Limb (tissue), 2 donors: ENCODE results near the gene KIF18A.
A peak's percentile ranks its signal among the peaks of the same experiment; 100 is the strongest.
"Not testable (repeated sequence)": the region's sequence is repeated elsewhere in the genome, so short reads cannot be mapped to it uniquely, and the experiment has no call there.

Experiments
- DNase-seq, 2 donors: peaks; one replicate each; pipeline ENCODE4 v3.0.0-alpha.2; 2016; ENCODE audit errors: extremely low spot score in 2 of 2

Gene KIF18A

DNA sequence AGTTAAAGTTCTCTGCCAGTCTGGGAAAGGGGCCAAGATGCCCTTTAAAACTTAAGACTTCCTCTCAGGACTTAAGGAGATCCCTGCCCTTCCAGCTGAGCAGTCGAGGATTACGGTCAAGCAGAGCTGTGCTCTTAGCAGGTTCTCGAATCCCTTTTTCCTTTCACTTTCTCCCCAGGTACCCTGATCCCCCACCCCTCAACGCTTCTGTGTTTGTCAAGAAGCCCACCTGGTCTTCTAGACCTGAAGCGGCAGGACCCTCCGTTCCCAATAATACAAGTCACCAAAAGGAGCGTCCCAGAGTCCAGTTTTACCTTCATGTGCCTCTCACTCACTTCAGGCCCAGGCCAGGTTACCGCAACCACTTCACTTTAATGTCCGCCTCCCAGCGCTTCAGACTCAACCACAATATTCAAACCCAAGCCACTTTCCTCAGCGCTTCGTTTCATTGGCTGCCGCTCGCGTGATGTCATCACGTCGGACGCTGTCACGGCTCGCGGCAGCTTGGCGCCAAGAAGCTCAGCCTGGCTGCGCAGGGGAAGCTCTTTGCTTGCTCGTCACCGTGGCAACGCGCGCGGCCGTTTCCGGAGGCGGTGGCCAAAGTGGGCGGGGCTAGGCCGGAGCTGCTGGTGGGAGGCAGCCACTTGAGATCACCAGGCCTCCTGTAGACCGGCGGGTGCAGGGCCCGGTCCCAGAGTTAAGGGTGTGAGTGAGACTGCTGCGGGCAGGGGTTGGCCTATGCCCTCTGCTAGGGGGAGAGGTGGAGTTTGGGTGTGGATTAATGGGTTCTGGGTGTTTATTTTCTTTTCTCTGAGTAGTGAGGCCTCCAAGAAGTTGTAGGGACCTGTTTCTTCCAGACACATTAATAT lies at the start of gene KIF18A, which contains the start of gene METTL15:
Gene KIF18A (minus strand): TSS at position 407 of the 869 bp plus-strand sequence. CDS start 10,209 bp downstream, outside the sequence.
Gene METTL15 (plus strand): TSS at position 639 of the 869 bp plus-strand sequence. CDS start 4,947 bp downstream, outside the sequence.
- DNase-seq = peak; percentile 98 to 100

DNA sequence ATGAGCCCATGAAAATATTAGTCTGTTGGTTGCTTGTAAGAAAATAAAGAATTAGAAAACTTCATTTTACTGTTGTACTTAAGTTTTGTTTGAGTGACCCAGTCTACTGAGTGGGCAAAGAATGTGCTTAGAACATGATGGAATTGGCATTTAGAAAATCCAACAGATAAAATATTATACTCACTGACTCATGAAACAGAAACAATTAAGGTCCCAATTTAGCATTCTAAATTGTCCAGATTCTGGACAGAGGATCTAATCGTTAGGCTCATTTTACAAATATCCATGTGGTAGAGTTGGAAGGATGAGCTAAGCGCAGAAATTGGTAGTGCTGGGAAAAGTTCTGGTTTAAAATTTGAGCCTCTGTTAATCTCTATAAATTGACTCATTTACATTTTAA lies 45.6 kb upstream of the KIF18A start:
- DNase-seq = no peak

DNA sequence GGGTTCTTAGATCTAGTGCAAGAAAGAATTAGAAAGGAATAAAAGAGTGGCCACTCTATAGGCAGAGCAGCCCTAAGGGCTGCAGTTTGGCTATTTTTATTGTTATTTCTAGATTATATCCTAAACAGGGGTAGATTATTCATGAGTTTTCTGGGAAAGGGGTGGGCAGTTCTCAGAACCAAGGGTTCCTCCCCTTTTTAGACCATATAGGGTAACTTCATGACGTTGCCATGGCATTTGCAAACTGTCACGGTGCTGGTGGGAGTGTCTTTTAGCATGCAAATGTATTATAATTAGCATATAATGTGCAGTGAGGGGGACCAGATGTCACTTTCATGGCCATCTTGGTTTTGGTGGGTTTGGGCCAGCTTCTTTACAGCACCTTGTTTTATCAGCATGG lies 44.8 kb upstream of the KIF18A start:
- no peak for DNase-seq

DNA sequence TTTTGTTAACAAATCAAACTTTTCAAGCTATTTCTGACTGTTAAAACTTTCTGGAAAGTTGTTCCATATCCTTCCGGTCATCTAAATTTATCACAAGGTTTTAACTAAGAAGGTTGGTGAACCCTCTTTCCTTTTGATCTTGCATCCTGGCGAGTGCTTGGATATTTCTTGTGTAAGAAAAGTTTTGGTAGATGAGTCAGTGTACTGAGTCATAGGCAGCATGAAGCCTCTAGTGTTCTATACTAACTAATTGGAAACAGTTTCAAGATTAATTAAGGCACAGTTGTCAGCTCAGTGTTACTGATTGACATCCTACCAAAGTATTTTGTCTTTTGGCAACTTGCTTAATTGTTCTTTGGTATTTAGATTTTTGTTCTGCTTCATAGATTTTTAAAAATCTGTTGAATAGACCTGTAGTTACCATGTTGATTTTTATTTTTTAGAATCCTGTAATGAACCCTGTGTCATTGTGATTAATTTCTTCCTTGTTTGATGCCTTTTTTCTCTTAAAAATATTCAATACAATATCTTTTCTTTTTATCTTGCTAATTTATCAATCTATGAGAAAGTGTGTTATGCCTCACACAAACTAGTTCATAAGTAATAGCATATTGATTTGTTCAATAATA lies 38.3 kb upstream of the KIF18A start:
- no peak for DNase-seq

DNA sequence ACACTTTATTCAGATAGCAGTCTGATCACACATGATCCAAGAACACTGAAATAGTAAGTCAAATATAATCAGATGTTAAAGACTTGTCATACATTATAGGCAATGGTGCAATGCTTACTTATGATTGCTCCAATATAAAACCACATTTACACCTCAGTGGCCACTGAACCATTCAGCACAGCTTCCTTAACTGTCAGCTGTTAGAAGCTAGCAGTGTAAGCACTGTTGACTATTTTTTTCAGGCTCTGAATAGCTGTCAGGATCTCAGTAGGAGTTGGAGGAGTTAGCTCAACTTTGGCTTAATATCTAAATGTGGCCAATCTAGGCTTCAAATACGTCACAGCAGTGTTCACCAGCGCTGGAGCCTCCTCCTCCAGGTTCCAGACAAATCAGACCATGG lies 36.9 kb upstream of the KIF18A start:
- no peak for DNase-seq

DNA sequence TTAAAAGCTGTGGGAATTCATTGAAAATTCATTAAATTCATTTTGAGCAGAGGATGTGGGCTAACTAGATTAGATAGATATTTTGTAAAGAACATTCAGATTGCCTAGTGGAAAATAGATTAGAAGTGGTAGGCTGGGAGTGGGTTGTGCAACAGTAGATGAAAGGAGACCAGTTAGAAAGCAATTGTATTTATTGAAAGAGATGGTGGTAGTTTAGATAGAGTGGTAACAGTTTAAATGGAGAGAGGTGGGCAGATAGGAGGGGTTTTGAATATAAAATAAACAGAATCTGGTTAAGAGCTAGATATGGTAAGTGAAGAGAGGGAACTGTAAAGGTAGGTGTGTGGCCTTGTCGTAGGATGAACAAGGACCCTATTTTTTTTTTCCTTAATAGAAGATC lies 34.8 kb upstream of the KIF18A start:
- DNase-seq = no peak

DNA sequence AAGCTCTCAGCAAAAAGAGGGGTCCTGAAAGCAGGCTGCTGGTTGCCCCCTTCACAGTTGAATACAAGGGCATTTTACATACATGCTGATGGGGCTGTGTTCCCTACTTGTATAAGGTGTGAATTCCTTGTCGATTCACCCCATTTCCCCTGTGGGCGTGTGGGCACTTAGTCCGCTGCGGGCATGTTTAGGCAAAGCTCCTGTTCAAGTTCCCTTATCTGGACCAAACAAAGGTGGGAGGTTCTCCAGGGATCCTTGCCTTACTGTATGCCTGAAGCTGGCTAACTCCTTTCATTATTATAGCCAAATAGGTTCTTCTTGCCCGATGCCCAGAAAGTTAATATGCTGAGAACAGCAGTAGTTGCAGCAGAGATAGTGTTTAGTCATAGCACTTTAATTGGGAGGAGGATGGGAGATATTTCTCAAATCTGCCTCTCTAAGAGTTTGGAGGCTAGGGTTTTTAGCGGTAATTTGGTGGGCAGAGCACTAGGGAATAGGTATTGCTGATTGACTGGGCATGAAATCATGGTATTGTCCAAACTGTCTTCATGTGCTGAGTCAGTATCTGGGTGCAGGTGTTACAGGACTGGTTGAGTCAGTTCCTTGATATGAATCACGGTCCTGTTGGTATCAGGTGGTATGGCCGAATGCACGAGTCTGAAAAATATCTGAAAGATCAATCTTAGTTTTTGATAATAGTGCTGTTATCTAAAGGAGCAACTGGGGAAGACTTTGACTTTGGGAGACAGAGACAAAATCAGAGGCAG lies 32.9 kb upstream of the KIF18A start:
- no peak for DNase-seq

DNA sequence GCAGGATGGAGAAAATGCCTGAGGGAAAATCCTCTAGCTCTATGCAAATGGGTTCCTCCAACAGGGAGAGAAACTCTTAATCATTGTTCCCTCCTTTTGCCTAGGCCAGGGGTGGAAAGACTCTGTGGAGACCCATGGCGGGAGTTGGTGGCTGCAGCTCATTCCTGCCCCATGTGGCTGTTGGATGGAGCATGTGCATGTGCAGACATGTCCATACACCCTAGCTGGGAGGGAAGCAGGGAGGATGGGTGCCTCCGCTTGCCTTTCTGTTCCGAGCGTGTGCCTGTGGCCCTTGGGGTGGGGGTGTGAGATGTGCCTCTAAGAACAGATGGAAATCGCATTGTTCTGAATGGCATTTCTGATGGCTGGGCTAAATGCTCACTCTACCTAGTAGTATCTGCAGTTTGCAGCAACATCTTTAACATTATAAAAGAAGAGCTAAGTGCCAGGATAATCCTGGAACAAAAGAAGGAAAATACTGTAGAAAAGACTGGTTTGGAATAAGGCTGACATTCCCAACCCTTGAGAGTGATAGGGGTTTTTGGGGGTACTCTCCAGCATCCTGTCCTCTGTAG lies 32.0 kb upstream of the KIF18A start:
- no peak for DNase-seq

DNA sequence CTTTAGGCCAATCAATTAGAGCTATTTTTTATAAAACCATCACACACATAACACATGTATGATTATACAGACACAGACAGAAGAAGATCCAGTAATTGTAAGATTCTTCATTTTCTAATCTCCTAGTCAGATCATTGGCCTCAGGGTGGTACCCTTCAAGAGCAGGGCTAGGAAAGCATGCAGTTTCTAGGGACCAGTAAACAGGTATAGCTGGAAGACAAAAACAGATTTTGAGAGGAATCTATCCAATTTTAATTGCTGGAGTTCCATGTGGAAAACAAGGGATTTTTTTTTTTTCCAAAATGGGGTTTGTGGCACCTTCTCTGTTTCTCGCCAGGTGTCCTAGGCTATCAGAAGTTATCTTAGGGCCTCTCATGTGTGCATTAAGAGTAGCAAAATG lies 29.9 kb upstream of the KIF18A start:
- DNase-seq = no peak

DNA sequence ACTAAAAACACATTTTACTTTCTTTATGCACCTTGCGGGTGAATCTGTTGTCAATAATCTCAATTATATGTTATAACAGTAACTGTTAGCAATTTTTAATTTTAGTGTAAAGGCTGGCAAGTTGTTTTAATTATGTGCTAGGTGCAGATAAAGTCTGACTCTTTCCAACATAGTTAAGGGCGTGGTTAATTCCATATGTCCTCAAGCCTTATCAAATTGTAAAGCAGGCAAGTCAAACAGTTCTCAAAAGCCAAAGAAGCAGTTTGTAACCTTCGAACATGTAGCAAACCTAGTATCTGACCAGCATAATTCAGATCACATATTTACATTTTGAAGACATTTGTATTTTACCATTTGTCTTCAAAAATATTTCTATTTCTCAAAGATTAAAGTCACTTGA lies 29.4 kb upstream of the KIF18A start:
- no peak for DNase-seq

DNA sequence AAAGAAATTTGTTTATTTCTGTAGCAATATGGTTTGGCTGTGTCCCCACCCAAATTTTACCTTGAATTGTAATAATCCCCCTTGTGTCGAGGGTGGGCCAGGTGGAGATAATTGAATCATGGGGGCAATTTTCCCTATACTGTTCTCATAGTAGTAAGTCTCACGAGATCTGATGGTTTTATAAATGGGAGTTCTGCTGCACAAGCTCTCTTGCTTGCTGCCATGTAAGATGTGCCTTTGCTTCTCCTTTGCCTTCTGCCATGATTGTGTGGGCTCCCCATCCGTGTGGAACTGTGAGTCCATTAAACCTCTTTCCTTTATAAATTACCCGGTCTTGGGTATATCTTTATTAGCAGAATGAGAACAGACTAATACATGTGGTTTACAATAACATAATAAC lies 28.2 kb upstream of the KIF18A start:
- not testable (repeated sequence) for DNase-seq

DNA sequence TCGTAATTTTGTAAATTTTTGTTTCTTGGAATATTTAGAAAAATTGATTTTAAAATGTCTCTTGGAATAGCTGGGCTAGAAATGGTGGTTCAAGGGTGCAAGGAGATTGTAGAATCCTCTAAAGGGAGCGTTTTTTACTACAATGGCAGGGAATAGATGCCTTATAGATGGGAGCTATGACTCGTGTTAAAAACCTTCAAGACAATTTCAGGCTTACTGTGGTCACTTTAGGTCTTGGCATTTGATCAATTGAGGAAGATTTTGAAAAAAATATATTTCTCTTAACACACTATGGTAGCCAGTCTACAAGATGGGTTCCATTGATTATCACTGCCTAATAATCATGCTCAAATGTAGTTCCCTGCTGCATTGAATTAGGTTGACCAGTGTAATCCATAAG lies 25.2 kb upstream of the KIF18A start:
- DNase-seq = no peak

DNA sequence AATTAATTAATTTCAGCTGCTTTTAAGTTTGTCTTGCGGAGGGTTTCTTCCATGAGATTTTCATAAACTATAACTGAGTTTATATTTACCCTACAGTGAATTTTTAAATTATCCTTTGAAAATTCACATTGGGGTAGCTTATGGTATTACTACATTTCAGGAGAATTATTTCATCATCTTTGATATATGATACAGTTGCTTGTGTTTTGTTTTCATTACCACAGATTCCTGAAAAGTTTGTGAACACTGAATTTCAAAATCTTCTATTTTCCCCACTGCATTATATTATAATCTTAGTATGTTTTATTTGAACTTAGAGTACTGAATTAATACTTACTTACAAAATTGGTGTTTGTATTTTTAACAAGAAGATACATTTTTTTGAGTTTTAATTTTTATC lies 24.6 kb upstream of the KIF18A start:
- no peak for DNase-seq

DNA sequence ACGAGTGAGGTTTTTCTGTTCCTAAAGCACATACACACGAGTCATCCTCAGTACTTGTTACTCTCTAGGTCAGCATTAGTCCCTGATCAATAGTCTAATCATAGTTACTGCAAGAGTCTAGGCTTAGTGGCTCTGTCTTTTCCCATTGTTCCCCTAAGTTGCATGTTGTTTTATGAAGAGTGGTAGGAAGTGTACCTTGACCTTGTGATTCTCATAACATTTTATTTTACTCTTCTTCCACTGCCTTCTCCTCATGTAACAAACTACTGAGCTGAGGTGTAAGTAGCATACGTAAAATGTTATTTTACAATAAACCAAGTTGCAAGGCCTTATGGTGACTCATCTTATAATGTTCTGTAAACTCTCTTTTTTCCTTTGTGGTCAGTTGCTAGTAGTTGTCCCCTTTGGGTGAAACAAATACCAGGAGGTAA lies 15.2 kb upstream of the KIF18A start:
- no peak for DNase-seq

DNA sequence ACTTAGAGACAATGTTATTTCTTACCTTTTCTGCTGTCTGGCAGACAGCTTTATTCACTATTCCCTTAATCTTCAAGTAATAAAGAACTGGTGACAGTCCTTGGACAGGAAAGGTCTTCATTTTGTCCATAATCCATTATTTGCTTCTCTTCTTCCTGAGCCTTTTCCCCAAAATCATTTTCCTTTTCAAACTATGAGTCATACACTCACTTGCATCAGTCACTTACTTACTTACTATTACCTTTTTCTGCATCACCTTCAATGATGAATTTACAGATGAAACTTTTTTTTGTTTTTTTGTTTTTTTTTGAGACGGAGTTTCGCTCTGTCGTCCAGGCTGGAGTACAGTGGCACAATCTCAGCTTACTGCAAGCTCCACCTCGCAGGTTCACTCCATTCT lies 9.8 kb upstream of the KIF18A start:
- DNase-seq = no peak

DNA sequence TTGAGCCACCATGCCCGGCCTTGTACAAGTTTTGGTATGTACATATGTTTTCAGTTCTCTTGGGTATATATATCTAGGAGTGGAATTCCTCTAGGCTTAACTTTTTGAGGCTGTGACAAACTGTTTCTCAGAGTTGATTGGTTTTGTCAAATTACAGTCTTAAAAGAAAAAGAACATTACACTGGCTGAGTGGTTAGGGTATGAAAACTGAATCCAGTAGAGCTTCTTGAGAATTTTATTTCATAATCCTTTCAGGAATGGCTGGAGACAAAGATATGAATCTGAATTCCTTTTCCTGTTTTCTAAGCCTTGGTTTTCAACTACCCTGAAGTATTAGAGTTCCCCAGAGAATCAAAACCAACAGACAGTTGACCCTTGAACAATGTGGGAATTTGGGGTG lies 6.8 kb upstream of the KIF18A start:
- DNase-seq = no peak

DNA sequence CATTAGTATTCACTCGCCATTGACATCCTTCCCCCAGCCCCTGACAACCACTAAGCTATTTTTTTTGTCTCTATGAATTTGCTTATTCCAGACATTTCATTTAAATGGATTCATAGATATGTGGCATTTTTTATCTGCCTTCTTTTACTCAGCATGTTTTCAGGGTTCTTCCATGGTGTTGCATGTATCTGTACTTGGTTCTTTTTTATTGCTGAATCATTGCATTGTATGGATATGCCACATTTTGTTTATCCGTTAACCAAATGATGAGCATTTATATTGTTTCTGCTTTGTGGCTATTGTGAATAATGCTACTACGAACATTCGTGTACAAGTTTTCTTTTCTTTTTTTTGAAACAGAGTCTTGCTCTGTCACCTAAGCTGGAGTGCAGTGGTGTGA lies 6.2 kb upstream of the KIF18A start:
- no peak for DNase-seq

DNA sequence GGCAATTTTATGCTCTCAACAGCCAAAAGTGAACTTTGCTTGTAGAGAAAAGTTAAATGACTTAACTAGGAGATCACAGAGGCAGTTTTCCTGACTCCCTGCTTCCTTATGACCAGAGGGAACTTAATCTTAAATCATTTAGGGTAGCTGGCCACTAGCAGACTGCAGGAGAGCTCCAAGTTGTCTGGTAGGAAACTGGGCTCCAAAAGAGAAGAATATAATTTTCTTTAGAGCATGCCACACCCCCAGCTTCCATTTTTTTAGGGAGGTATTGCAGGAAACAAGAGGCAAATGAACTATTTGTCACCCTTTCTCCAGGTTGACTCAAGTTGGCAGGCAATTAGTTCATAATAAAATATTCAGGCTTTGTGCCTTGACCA lies 2.9 kb upstream of the KIF18A start:
- peak in 1 of 2 donors; percentile 30 for DNase-seq

DNA sequence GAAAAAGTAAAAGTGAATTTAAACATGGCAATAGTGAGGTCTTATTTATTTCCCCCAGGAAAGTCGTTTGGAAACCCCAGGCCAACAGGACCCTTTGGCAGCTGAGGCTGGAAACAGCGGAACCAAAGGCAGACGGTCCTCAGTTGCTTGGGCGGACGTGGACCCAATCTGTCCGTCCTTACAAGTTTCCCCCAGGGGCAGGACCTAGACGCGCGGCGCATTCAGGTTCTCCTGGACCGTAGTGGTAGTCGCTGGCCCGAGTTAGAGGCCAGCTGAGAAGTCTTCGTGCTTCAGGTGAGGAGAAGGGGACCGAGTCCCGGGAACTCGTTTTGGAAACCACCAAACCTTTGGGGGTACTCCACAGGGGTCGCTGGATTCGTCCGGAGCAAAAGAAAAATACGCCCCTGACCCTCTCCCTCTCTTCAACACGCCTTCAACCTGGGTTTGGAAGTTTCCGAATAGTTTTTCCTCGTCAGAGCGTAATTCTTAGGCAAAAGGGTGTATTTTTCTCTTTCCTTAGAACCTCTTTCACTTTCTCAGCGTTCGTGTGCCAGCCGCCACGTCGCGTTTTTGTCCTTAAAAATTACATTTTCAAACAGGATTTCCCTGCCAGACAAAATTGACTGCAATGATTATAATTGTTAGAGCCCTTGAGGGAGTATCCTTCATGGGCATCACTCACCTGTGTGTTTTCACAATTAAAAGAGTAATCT lies 2.3 kb upstream of the KIF18A start:
- DNase-seq = peak; percentile 72 to 74

DNA sequence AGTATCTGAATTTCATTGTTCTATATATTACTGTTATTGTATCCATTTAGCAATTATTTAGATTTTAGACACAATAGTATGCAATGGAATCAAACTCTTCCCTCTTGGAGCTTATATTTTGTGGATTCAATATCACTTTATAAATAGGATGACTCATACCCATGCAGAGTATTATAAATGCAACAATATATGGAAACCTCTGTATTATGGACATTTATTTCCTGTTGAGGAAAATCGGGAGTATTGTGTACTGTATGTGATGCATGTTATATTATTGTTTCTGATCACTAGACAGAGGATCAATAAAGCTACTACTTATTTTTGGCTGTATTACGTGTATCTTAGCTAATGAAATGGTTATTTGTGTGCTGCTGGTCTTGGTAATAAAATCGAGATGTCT lies 1.0 kb upstream of the KIF18A start:
- DNase-seq = peak in 1 of 2 donors; percentile 5

DNA sequence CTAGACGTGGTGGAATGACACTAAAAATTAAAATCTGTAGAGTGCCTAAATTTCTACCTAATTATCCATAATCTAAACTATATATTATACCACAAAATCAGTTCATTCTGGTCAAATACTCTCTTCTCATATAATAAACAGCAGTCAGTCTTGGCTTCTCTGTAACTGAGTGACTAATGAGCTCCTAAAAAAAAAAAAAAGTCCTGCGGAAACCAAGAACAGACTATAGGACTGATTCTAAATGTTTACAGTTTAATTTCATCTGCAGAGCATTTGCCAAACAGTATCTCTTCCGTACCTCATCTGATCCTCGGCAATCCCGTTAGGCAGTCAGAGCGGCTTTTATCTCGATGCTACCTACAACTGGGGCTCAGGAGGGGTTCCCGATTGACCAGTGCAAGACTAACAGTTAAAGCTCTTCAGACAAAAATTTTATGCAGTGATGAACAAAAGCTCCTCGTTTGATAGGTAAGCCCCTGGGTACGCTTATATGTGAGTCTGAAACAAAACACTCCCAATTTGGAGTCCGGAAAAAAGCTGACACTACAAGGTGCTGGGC lies 686 bp downstream of the KIF18A start:
- no peak for DNase-seq
